GM18873 (cell line): ENCODE measurements around the gene ATG2A.

Source experiments
- ATAC-seq: cut with Tn5 transposase; IDR thresholded peaks from one replicate; pipeline ENCODE4 v1.9.1; 2021; ENCODE audit warnings: mild to moderate bottlenecking, moderate library complexity, moderate number of reproducible peaks; ENCODE audit not compliant: unreplicated experiment, low FRiP score

ATG2A gene

GRCh38 chr11:64874308-64875240, 42.4 kb downstream of the ATG2A start:
- no peak for ATAC-seq

DNA sequence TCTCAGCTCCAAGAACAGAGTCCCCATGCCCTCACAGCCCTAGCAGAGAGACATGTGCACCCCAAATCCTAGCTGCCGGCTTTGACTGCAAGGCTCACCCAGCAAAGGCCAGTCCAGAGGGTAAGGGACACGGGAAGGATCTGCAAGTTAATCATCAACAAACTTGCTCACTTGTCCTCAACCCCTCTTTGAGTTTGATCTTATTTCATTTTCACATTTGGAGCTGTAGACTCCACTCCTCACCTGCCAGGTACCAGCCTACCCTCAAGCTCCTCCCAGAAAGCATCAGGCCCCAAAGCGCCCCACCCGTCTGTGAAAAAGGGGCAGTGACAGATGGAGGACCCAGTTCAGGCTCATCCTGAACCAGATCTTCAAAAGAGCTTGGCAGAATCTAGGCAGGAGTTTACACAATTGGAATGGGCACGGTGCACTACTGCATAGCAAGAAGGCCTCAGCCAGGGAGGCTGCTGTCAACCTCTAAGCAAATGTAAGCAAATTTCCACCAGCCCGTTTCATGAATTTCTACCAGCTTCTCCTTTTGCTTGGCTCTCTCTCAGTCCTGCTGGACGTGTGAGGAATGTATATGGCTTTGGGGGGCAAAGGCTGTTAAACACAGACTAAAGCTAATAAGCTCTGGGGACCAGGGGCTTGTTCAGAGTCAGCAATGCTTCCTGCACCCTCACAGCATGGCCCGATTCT, 44.1 kb downstream of the ATG2A start:
- ATAC-seq: no peak

DNA sequence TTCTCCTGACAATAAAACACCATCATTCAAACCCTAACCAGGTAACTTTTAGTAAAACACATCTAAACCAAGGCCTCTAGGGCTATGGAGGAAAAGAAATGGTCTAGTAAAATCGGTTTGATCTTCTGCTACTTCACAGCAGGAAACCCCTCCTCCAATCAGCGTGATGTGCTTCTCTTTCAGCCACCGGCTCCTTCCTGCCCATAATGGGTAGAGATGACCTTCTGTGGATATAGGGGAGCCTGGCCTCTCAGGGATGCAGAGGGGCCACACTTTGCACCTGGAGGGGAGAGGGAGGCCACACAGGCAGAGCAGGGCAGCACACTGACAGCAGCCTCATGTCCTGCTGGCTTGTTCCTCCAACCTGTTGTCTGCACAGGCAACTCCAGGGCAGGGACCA, 45.5 kb downstream of the ATG2A start:
- no peak for ATAC-seq

- ATAC-seq: no peak
These were observed 46.0 kb downstream of the ATG2A start for GRCh38 chr11:64870893-64871466.

- ATAC-seq: no peak
These were observed 46.7 kb downstream of the ATG2A start for GRCh38 chr11:64870176-64870892.

- no peak for ATAC-seq
These were observed 47.3 kb downstream of the ATG2A start for GRCh38 chr11:64869571-64870175.

DNA sequence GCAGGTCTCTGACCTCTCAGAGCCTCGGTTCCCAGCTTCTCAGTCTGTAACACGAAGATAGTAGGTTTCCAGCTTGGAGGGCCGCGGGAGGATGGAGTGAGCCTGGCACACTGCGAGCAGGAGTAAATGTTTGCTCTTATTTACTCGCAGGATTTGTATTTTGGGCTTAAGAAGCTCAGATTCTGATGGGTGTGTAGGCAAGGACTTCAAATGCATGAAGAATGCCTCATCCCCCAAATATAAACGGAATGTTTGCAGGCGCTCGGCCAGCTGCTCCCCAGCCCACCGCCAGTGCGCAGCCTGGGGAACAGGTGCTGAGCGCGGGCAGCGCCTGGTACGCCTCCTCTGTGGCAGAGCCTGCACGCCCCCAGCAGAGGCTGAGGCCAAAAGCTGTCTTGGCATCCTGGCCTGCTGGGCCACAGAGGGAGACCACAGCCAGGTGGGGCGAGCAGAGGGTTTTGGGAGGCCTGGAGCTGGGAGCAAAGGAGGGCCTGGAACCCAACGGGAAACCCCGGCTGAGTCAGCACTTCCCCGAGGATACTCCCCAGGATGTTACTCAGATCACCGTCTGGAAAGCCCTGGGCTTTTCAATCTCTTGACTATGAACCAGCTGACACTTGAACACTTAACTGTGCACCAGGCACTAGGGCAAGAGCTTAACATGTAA, 48.0 kb downstream of the ATG2A start:
- ATAC-seq: no peak

- ATAC-seq: no peak
These were observed 49.1 kb downstream of the ATG2A start for GRCh38 chr11:64867748-64868462.

DNA sequence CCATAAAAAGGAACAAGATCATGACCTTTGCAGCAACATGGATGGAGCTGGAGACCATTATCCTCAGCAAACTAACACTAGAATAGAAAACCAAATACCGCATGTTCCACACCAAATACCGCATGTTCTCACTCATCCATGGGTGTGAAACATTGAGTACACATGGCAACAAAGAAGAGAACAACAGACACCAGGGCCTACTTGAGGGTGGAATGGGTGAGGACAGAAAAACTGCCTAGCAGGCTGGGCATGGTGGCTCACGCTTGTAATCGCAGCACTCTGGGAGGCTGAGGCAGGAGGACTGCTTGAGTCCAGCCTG, 50.9 kb downstream of the ATG2A start:
- no peak for ATAC-seq

GRCh38 chr11:64865286-64866172, 51.5 kb downstream of the ATG2A start:
- no peak for ATAC-seq

- no peak for ATAC-seq
These were observed 52.3 kb downstream of the ATG2A start for GRCh38 chr11:64864473-64865285.

DNA sequence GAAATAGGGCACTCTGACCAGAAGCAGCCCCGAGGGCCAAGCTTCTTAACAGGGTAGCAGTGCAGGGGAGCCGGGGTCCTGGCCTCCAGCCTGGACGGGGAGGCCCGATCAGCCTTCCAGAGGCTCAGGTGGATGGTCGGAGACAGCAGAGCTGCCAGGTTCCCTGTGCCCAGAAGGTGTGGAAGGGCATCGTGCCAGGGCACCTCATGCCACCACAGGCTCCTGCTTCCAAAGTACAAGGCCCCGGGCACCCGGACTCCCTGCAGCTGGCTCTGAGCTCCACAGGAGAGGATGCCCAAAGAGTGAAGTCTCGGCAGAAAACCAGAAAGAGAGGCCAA, 52.9 kb downstream of the ATG2A start:
- ATAC-seq: no peak

GRCh38 chr11:64863391-64864060, 53.5 kb downstream of the ATG2A start:
- no peak for ATAC-seq

DNA sequence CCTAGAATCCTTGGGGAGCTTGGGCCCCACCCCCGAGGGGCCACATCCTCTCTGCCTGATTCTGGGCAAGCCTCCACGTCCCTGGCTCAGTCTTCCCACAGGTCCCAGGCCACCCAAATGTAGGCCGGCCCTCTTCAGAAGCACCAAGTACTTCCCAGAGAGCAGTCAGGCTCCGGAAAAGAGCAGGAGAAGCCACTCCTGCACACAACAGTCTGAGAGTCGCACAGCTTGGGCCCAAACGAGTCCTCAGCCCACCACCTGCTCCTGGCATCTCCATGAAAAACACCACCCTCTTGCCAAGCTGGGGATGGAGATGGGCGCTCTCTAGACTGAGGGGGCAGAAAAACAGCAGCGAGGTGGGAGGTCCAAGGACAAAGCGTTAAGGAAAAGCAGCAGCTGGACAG, 54.0 kb downstream of the ATG2A start:
- no peak for ATAC-seq

GRCh38 chr11:64861227-64861975, 55.6 kb downstream of the ATG2A start:
- ATAC-seq: no peak
